Brain pericyte (primary cell): ENCODE data around the gene FOXC1.

ENCODE experiments used
- DNase-seq: peaks from one replicate; pipeline ENCODE4 v3.0.0-alpha.2; 2012; ENCODE audit warnings: low read depth, low spot score

Gene FOXC1

GRCh38 chr6:1612299-1612973 lies 2.7 kb downstream of the FOXC1 start:
- no peak for DNase-seq

DNA sequence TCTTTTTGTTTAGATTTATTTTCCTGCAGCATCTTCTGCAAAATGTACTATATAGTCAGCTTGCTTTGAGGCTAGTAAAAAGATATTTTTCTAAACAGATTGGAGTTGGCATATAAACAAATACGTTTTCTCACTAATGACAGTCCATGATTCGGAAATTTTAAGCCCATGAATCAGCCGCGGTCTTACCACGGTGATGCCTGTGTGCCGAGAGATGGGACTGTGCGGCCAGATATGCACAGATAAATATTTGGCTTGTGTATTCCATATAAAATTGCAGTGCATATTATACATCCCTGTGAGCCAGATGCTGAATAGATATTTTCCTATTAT lies 3.2 kb downstream of the FOXC1 start:
- DNase-seq: no peak

- no peak for DNase-seq
Observed at GRCh38 chr6:1613346-1613687, 3.6 kb downstream of the FOXC1 start.

DNA sequence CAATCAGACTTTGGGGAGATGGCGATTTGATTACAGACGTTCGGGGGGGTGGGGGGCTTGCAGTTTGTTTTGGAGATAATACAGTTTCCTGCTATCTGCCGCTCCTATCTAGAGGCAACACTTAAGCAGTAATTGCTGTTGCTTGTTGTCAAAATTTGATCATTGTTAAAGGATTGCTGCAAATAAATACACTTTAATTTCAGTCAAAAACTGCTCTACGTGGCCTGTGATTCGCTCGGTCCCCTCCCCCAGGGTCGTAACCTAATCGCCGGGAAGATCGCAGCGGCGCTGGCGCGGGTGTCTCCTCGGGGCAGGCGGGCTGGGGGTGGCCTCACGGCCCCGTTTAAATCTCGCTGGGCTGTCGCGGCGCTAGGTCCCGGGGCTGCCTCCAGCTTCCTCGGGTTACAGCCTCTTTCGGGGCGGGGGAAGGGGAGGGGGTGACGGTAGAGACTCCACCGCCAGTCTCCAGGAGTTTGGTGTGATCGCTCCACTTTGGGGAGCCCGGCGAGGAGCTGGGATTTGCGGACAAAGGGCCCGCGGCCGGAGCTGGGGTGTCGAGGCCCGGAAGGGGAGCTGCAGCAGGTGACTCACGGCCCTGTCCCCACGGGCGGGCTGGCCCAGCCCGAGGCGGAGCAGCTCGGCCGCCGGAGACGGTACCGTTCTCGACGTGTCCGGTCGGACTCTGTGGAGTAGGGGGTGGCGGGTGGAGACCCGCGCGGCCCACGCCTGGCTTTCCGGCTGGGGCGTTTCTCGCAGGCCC lies 4.2 kb downstream of the FOXC1 start:
- no peak for DNase-seq

- DNase-seq: no peak
Observed at GRCh38 chr6:1614448-1615150, 4.9 kb downstream of the FOXC1 start.

DNA sequence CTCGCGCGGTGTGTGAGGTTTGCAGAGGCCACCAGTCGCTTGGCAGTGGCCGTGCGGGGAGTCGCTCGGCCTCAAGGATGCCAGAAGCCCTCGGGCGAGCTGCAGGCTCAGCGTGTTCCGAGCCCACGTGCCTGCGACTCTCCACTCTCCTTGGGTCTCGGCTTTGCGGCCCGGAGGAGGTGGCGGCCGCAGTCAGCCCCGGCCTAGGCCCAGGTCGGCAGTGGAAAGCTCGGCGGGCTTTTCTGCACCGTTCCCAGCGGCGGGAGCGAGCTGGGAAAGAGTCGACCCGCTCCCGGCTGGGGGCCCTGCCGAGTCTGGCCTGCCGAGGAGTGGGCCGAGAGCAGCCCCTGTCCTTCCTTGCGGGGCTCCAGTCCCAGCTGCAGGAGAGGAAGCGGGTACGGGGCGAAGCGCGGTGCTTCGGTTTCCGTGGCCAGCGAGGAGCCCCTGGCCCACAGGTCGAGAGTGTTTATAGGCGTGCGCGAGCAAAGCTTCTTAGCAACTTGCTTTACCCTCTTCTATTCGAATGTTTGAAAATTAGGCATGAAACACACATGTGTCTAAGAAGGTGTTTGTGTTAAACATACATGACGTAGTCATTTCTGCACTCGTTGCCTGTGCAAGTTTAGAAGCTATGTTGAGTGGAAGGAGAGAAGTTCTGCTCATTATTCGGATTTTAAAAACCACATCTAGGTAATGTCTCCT lies 5.6 kb downstream of the FOXC1 start:
- DNase-seq: no peak

DNA sequence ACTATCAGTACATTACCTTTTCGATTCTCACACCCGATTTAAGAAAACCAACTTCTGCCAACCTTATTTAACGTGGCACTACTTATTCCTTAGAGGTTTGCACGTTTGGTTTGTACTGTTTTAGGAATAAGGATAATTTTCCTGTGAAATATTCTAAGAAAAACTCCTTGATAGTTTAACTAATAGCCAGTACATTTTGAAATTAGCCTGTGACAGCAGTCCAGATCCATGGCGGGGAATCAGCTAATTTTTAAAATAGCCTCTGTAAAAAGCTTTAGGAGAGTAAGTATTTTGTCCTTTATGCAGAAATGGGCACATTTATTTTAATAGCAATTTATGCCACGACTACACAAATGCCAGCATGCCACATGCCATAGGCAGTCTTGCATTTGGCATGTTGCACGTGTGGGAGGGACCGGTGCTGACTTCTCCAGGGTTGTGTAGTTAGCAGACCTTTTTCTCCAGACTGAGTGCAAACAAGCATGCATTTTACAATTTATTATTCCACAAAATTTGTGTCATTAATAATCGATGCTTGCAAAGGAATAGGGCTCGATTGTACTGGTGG lies 6.2 kb downstream of the FOXC1 start:
- no peak for DNase-seq

DNA sequence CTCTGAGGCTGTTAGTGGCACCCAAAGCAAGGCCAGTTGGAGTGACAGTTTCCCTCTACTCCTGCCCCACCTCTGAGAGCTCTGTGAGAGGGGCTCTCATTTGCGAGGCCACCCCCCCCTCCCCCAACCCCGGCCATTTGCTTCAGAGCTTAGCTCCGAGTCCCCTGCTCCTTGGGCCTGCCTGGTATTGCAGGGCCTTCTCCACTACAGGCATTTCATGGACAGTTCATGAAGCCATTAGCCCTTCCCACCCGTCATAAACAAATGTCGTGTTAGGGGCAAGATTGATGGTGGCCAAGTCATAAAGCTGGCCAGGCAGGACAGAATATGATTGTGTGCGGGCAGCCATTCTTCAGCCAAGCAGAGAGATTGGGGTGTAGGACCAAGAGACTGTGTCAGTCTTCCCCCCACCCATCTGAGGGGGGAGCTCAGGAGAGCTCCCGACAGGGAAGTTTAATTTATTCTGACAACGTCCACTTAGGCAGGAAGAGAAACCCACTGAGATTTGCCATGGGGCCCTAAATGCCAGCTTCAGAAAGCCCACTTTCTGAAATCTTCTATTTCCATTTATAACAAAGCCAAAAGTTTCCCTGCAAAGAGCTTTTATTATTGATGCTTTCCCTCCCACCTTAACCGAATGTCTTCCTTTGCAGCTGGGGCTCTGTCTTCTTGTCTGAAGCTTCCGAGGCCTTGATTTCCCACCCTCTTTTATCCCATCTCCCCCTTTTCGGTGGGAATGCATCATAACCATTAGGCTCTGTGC lies 7.2 kb downstream of the FOXC1 start:
- no peak for DNase-seq

DNA sequence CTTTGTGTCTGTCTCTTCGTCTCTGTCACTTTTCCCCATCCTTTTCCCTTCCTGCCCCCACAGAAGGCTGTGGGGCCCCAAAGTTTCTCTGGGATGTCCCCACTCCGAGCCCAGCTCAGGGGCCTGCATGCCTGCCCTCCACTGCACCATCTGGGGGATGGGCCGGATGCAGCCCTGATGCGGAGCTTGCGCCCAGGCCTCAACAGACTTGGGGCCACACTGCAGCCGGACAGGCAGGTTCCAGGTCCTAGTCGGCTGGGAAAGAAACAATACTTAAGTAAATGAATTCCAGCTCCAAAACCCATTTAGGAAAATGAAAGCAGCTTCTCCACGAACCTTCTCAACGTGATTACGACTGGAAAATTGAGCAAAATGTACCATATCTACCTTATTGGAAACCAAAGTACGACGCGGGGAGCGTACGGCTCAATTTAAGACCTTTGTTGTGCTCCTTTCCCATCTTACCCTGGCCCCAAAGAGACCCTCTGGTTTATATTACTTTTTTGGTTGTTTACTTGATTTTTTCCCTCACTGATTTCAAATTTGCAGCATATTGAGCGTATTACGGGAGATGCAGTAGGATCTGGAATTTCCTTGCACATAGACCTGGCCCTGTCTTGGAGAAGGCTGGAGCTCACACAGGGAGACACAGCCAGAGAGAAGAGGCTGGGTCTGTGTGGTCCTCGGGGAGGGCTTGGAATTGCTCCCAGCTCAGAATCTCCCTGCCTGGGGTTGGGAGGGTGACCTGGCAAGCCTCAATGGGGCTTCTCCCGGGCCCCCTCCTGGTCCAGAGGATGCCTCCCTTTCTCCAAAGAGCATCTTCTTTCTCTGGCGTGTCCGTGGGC lies 8.0 kb downstream of the FOXC1 start:
- no peak for DNase-seq

GRCh38 chr6:1618311-1619097 lies 8.8 kb downstream of the FOXC1 start:
- no peak for DNase-seq

GRCh38 chr6:1619098-1619672 lies 9.5 kb downstream of the FOXC1 start:
- DNase-seq: no peak

- no peak for DNase-seq
Observed at GRCh38 chr6:1619673-1620503, 10.2 kb downstream of the FOXC1 start.

- no peak for DNase-seq
Observed at GRCh38 chr6:1620504-1621069, 10.9 kb downstream of the FOXC1 start.

DNA sequence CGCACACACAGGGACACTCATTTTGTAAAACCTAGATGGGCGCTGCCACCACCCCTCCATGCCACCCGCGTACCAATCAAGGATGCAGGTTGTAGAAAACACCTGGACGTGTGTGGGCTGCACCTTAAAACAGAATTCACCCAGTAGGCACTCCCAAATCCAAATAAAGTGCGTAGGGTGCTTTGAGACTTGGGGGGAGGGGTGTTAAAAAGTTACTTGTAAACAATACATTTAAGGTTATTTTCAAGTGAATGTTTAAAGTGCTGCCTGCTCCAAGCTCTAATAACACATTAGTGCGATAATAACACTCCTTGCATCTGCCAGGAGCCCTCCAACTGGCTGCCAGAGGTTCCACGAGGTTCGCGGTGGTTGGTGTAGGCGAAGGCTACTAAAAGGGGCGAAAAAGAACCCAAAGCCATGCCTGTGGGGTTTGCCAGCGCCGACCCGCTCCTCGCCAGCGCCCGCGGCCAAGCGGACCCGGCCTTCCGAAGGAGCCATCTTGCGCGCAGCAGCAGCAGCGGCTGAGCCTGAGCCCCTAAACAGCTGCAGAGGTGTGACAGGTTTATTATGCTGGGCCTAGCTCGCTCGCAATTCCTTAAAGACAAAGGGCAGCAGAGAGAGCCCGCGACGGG lies 11.5 kb downstream of the FOXC1 start:
- DNase-seq: no peak

- no peak for DNase-seq
Observed at GRCh38 chr6:1622220-1622850, 12.6 kb downstream of the FOXC1 start.

DNA sequence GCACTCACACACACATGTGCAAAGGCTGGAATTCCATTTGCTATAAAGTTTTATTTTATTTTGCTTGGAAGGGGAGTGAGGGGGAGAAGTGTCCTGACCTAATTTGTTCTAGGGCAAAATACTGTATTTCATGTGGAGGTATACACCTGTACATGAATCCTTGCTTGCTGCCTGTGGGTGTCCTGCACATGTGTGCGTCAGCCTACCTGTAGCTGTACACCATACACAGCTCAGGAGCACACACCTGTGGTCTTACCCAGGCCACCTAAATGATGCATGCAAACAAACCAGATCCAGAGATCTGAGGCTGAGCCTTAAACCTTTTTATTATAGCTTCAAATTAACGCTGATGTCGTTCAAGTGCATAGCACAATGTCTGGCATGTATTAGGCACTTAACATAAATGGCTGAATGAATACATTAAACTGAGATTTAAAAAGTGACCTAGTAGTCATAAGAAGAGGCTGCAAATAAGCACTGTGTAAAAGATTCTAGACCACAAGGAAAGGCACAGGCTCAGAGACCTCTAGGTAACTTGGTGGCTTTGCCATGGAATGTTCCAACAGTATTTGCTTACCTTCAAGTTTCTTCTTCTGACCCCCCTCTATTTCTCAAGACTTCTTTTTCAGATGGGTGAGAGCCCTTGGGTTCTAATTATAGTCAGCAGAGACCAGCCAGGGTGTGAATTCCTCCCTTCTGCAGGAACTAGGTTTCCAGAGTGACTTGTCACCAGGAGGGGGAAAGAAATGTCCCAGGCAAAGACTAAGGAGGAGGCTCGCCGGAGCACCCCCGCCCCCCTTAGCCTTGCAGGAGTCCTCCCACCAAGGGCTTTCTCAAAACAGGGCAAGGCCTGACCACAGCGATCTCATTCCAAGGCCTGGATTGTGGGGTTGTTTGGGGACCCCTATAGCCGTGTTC lies 13.4 kb downstream of the FOXC1 start:
- no peak for DNase-seq
